Measurements from ENCODE around the gene SLC1A2. TPM values are rescaled to one million over a fixed set of nuclear protein-coding genes. Genes with fewer than 3 reads are reported as not detected.

Gene SLC1A2
- total RNA-seq, 1 experiment from 2014 or later = 0.50 TPM

DNA sequence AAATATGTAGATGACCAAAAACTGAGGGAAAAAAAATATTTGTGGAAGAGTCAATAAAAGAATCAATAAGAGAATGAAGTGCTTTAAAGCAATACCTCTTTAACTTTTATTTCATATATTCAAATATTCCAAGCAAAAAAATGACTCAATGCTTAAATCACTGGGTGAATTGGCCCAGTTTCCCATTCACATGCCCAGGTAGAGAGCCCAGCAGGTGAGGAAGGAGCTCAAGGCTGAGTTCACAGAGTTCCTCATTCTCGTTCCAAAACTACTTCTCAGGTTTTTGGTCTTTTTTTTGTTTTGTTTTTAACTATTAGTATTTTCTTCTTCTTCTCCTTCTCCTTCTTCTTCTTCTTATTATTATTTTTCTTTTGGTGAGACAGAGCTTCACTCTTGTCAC, 30.2 kb downstream of the SLC1A2 start:
- CTCF ChIA-PET = interaction anchor here (0.9 kb wide), 2 partner anchors 464 to 519 kb away, joined by 3 read pairs; no protein-coding TSS in a partner anchor
- DNase-seq (ENCODE audit: low spot score) = no peak
- POLR2A ChIA-PET = no interaction called here
- H3K9me3 Mint-ChIP-seq = peaks cover 3% of the 10 kb centered on the region; the same call in 1 of the 2 replicates
- peaks cover 12% of the 10 kb centered on the region for H3K4me1 Mint-ChIP-seq
- H3K36me3 Mint-ChIP-seq = no peaks in the 10 kb centered on the region
- ATAC-seq = no peak
- H3K27me3 Mint-ChIP-seq (ENCODE audit: low read depth) = no peaks in the 10 kb centered on the region
- no peak overlapping the region for H3K27ac Mint-ChIP-seq
- TF ChIP-seq, protein P1, sequence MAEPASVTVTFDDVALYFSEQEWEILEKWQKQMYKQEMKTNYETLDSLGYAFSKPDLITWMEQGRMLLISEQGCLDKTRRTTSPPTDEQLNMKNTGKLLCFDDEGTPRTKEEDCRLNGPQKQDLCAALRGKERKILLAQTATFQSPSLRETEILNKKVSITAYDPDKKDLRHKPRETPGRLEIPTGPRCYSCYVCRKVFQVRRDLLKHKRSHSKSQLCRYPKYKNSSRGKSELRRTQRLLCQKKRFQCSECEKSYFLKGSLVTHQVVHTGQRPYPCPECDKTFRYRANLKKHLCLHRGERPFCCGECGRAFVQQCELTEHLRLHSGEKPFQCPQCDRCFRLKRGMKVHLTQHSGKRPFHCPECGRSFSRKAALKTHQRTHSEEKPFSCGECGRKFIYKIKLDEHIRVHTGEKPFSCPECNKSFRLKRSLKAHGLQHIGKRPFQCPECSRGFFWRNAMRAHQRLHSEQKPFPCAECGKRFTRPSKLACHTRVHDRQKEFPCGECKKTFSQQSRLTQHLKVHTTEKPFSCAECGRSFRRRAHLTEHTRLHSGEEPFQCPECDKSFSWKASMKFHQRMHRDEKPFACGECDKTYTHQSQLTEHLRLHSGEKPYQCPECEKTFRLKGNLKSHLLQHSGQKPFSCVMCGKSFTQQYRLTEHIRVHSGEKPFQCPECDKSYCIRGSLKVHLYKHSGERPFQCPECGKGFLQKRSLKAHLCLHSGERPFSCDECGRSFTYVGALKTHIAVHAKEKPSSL (CRISPR knock-in tag; conservative IDR thresholded peaks at IDR 0.05) = no peak
- no peak overlapping the region for H3K4me3 Mint-ChIP-seq

DNA sequence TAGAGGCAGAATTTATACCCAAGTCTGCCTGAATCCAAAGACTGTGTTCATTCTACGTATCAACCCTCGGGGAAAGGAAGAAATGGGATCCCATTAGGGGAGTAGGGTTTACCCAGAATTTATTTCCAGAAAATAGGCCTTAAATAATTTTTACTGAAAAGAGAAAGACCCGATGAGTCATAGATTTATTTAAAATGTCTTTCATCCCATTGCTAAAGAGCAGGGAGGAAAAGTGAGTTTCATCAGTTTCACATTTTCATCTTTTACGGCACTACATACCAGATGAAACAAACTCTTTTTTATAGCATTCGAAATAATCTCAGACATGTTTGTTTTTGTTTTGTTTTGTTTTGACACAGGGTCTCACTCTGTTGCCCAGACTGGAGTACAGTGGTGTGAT, 31.3 kb downstream of the SLC1A2 start:
- ChIA-PET POLR2A (no interaction called here), CTCF (interaction anchor here (0.8 kb wide), 1 partner anchor 24 kb away, joined by 3 read pairs; no protein-coding TSS in a partner anchor)
- H3K9me3 Mint-ChIP-seq = peaks cover 3% of the 10 kb centered on the region; the same call in 1 of the 2 replicates
- no peaks in the 10 kb centered on the region for H3K27me3 Mint-ChIP-seq (ENCODE audit: low read depth)
- no peak overlapping the region for H3K4me3 Mint-ChIP-seq
- H3K27ac Mint-ChIP-seq = no peak overlapping the region
- no peaks in the 10 kb centered on the region for H3K36me3 Mint-ChIP-seq
- ATAC-seq = no peak
- TF ChIP-seq, protein P2, sequence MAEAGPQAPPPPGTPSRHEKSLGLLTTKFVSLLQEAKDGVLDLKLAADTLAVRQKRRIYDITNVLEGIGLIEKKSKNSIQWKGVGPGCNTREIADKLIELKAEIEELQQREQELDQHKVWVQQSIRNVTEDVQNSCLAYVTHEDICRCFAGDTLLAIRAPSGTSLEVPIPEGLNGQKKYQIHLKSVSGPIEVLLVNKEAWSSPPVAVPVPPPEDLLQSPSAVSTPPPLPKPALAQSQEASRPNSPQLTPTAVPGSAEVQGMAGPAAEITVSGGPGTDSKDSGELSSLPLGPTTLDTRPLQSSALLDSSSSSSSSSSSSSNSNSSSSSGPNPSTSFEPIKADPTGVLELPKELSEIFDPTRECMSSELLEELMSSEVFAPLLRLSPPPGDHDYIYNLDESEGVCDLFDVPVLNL (CRISPR knock-in tag; IDR thresholded peaks at IDR 0.05; ENCODE audit: borderline replicate concordance, low read depth) = no peak
- TF ChIP-seq, protein P3, sequence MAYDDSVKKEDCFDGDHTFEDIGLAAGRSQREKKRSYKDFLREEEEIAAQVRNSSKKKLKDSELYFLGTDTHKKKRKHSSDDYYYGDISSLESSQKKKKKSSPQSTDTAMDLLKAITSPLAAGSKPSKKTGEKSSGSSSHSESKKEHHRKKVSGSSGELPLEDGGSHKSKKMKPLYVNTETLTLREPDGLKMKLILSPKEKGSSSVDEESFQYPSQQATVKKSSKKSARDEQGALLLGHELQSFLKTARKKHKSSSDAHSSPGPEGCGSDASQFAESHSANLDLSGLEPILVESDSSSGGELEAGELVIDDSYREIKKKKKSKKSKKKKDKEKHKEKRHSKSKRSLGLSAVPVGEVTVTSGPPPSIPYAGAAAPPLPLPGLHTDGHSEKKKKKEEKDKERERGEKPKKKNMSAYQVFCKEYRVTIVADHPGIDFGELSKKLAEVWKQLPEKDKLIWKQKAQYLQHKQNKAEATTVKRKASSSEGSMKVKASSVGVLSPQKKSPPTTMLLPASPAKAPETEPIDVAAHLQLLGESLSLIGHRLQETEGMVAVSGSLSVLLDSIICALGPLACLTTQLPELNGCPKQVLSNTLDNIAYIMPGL (CRISPR knock-in tag; IDR thresholded peaks at IDR 0.05) = no peak
- no peak for TF ChIP-seq NFATC4 (CRISPR knock-in tag; IDR thresholded peaks at IDR 0.05)
- TF ChIP-seq, protein P4, sequence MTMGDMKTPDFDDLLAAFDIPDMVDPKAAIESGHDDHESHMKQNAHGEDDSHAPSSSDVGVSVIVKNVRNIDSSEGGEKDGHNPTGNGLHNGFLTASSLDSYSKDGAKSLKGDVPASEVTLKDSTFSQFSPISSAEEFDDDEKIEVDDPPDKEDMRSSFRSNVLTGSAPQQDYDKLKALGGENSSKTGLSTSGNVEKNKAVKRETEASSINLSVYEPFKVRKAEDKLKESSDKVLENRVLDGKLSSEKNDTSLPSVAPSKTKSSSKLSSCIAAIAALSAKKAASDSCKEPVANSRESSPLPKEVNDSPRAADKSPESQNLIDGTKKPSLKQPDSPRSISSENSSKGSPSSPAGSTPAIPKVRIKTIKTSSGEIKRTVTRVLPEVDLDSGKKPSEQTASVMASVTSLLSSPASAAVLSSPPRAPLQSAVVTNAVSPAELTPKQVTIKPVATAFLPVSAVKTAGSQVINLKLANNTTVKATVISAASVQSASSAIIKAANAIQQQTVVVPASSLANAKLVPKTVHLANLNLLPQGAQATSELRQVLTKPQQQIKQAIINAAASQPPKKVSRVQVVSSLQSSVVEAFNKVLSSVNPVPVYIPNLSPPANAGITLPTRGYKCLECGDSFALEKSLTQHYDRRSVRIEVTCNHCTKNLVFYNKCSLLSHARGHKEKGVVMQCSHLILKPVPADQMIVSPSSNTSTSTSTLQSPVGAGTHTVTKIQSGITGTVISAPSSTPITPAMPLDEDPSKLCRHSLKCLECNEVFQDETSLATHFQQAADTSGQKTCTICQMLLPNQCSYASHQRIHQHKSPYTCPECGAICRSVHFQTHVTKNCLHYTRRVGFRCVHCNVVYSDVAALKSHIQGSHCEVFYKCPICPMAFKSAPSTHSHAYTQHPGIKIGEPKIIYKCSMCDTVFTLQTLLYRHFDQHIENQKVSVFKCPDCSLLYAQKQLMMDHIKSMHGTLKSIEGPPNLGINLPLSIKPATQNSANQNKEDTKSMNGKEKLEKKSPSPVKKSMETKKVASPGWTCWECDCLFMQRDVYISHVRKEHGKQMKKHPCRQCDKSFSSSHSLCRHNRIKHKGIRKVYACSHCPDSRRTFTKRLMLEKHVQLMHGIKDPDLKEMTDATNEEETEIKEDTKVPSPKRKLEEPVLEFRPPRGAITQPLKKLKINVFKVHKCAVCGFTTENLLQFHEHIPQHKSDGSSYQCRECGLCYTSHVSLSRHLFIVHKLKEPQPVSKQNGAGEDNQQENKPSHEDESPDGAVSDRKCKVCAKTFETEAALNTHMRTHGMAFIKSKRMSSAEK (CRISPR knock-in tag; IDR thresholded peaks at IDR 0.05; ENCODE audit: borderline replicate concordance) = no peak
- TF ChIP-seq ZNF423 (CRISPR knock-in tag; IDR thresholded peaks at IDR 0.05) = no peak
- TF ChIP-seq, protein P5, sequence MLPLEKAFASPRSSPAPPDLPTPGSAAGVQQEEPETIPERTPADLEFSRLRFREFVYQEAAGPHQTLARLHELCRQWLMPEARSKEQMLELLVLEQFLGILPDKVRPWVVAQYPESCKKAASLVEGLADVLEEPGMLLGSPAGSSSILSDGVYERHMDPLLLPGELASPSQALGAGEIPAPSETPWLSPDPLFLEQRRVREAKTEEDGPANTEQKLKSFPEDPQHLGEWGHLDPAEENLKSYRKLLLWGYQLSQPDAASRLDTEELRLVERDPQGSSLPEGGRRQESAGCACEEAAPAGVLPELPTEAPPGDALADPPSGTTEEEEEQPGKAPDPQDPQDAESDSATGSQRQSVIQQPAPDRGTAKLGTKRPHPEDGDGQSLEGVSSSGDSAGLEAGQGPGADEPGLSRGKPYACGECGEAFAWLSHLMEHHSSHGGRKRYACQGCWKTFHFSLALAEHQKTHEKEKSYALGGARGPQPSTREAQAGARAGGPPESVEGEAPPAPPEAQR (CRISPR knock-in tag; IDR thresholded peaks at IDR 0.05) = no peak
- no peak for TF ChIP-seq NFE2L1 (CRISPR knock-in tag; IDR thresholded peaks at IDR 0.05)
- TF ChIP-seq, protein P6, sequence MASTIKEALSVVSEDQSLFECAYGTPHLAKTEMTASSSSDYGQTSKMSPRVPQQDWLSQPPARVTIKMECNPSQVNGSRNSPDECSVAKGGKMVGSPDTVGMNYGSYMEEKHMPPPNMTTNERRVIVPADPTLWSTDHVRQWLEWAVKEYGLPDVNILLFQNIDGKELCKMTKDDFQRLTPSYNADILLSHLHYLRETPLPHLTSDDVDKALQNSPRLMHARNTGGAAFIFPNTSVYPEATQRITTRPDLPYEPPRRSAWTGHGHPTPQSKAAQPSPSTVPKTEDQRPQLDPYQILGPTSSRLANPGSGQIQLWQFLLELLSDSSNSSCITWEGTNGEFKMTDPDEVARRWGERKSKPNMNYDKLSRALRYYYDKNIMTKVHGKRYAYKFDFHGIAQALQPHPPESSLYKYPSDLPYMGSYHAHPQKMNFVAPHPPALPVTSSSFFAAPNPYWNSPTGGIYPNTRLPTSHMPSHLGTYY (CRISPR knock-in tag; IDR thresholded peaks at IDR 0.05) = no peak
- TF ChIP-seq FOXP1 (CRISPR knock-in tag; IDR thresholded peaks at IDR 0.05; ENCODE audit: borderline replicate concordance) = no peak
- TF ChIP-seq TP53 (CRISPR knock-in tag; IDR thresholded peaks at IDR 0.05) = no peak
- no peak for TF ChIP-seq MYBL2 (CRISPR knock-in tag; IDR thresholded peaks at IDR 0.05)
- TF ChIP-seq SOX15 (CRISPR knock-in tag; IDR thresholded peaks at IDR 0.05) = no peak
- TF ChIP-seq, protein P7, sequence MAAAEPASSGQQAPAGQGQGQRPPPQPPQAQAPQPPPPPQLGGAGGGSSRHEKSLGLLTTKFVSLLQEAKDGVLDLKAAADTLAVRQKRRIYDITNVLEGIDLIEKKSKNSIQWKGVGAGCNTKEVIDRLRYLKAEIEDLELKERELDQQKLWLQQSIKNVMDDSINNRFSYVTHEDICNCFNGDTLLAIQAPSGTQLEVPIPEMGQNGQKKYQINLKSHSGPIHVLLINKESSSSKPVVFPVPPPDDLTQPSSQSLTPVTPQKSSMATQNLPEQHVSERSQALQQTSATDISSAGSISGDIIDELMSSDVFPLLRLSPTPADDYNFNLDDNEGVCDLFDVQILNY (CRISPR knock-in tag; IDR thresholded peaks at IDR 0.05) = no peak
- TF ChIP-seq, protein P8, sequence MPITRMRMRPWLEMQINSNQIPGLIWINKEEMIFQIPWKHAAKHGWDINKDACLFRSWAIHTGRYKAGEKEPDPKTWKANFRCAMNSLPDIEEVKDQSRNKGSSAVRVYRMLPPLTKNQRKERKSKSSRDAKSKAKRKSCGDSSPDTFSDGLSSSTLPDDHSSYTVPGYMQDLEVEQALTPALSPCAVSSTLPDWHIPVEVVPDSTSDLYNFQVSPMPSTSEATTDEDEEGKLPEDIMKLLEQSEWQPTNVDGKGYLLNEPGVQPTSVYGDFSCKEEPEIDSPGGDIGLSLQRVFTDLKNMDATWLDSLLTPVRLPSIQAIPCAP (CRISPR knock-in tag; IDR thresholded peaks at IDR 0.05) = no peak
- no peak for DNase-seq (ENCODE audit: low spot score)
- H3K4me1 Mint-ChIP-seq = peaks cover 12% of the 10 kb centered on the region
